Caco-2 (cell line): ENCODE data around the gene ABCB11. TPM values are rescaled to one million over a fixed set of nuclear protein-coding genes. Genes with fewer than 3 reads are reported as not detected.

Experiments used
- BruUV-seq: library from RNA; stranded (reverse); fragments of 400-500 nt; replicated peaks from 2 replicates; lab custom pipeline; 2021; lab: Mats Ljungman, UMichigan
- CTCF ChIA-PET: fragments of 300-600 bp; sonication (Branson Sonifier 250); formaldehyde crosslinking; loops from one replicate; lab custom pipeline; 2022; ENCODE audit warnings: antibody characterized with exemption; lab: Charles Lee
- POLR2A ChIA-PET: fragments of 300-600 bp; sonication (Branson Sonifier 250); formaldehyde crosslinking; loops from one replicate; lab custom pipeline; 2022; ENCODE audit warnings: antibody characterized with exemption; lab: Charles Lee
- DNase-seq, 2 experiments: peaks; one replicate each; pipeline versions ENCODE4 v3.0.0 to v3.0.0-alpha.2; 2020 to 2022
- H3K27me3 ChIP-seq: replicated peaks from 2 replicates; pipeline ENCODE4 v1.6.0; 2011; ENCODE audit warnings: low read length; ENCODE audit not compliant: control insufficient read depth, insufficient read depth
- H3K36me3 ChIP-seq: 2 replicates; pipeline ENCODE4 v1.5.1; 2011; ENCODE audit warnings: low read length; ENCODE audit not compliant: control insufficient read depth, insufficient read depth
- H3K4me1 ChIP-seq: fragments of 250-450 bp; sonication (Bioruptor Pico); 2 replicates; pipeline ENCODE4 v1.5.1; 2020; ENCODE audit warnings: mild to moderate bottlenecking
- H3K4me3 ChIP-seq: 2 replicates; pipeline ENCODE4 v1.5.1; 2011; ENCODE audit warnings: low read depth, mild to moderate bottlenecking, control low read depth, low read length
- H3K9me3 ChIP-seq: fragments of 250-450 bp; sonication (Bioruptor Pico); 2 replicates; pipeline ENCODE4 v1.5.1; 2020; ENCODE audit warnings: mild to moderate bottlenecking, moderate library complexity
- H3K27ac Mint-ChIP-seq: one replicate; pipeline ENCODE4 v1.8.0; 2022; ENCODE audit warnings: mixed read lengths; ENCODE audit not compliant: unreplicated experiment
- H3K27me3 Mint-ChIP-seq: one replicate; pipeline ENCODE4 v1.8.0; 2022; ENCODE audit warnings: mixed read lengths; ENCODE audit not compliant: insufficient read depth, unreplicated experiment
- H3K36me3 Mint-ChIP-seq: one replicate; pipeline ENCODE4 v1.8.0; 2022; ENCODE audit warnings: mild to moderate bottlenecking, mixed read lengths; ENCODE audit not compliant: insufficient read depth, unreplicated experiment
- H3K4me1 Mint-ChIP-seq: one replicate; pipeline ENCODE4 v1.8.0; 2022; ENCODE audit warnings: low read depth, mixed read lengths; ENCODE audit not compliant: unreplicated experiment
- H3K4me3 Mint-ChIP-seq: one replicate; pipeline ENCODE4 v1.8.0; 2022; ENCODE audit warnings: mild to moderate bottlenecking, moderate library complexity, mixed read lengths; ENCODE audit not compliant: unreplicated experiment
- H3K9me3 Mint-ChIP-seq: one replicate; pipeline ENCODE4 v1.8.0; 2022; ENCODE audit warnings: mixed read lengths; ENCODE audit not compliant: unreplicated experiment
- intact Hi-C: fragments of 100-400 bp; cut with micrococcal nuclease; formaldehyde crosslinking; loops from one replicate; pipeline ENCODE4 v1.10.0; 2022; ENCODE audit not compliant: unreplicated experiment
- total RNA-seq: library from RNA; stranded (reverse); gene quantifications from 2 replicates; pipeline ENCODE4 v1.2.3, GENCODE V29; 2022
- TF ChIP-seq, protein P1 (sequence below), 2 experiments: fragments of 200-600 bp in 1 of 2; IDR thresholded peaks; 1 replicate in 1 of 2; 2 replicates in 1 of 2; pipeline versions ENCODE4 v1.5.1 to v1.8.0; 2011 to 2022; ENCODE audit warnings: antibody characterized with exemption in 1 of 2, control low read depth in 1 of 2, inconsistent platforms in 1 of 2, low read depth in 1 of 2, low read length in 1 of 2, mild to moderate bottlenecking in 1 of 2, moderate library complexity in 1 of 2; ENCODE audit not compliant: insufficient read depth in 1 of 2, severe bottlenecking in 1 of 2, unreplicated experiment in 1 of 2

ABCB11 gene
- total RNA-seq, 1 experiment from 2014 or later = not detected

DNA sequence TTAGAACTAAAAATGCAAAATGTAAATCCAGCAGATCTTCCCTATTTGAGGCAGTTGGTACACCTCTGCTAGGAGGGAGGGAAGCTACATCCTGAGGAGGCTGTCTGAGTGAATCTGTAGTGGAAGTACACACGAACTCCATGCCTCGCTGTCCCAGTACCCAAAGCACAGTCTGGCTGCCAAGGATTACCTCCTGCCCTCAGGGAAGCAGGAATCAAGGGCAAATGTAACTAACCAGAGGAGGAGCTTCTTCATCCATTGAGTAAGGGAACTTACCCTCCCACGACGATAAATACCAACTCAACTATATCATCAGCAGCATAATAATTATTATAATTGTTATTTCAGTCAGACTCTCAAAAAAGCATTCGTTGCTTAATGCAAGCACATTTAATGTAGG, 40.3 kb upstream of the ABCB11 start:
- TF ChIP-seq, protein P1, sequence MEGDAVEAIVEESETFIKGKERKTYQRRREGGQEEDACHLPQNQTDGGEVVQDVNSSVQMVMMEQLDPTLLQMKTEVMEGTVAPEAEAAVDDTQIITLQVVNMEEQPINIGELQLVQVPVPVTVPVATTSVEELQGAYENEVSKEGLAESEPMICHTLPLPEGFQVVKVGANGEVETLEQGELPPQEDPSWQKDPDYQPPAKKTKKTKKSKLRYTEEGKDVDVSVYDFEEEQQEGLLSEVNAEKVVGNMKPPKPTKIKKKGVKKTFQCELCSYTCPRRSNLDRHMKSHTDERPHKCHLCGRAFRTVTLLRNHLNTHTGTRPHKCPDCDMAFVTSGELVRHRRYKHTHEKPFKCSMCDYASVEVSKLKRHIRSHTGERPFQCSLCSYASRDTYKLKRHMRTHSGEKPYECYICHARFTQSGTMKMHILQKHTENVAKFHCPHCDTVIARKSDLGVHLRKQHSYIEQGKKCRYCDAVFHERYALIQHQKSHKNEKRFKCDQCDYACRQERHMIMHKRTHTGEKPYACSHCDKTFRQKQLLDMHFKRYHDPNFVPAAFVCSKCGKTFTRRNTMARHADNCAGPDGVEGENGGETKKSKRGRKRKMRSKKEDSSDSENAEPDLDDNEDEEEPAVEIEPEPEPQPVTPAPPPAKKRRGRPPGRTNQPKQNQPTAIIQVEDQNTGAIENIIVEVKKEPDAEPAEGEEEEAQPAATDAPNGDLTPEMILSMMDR (IDR thresholded peaks at IDR 0.05; ENCODE audit: insufficient read depth in 1 of 2, low read depth in 1 of 2, low read length in 1 of 2, severe bottlenecking in 1 of 2, unreplicated experiment in 1 of 2) = no peak
- Histone ChIP-seq H3K27me3 (no peaks in the 10 kb centered on the region), H3K36me3 (no peaks in the 10 kb centered on the region), H3K4me3 (no peak overlapping the region), H3K4me1 (no peaks in the 10 kb centered on the region), H3K9me3 (no peaks in the 10 kb centered on the region)
- intact Hi-C loops = no loop called here
- Mint-ChIP-seq H3K27me3 (peaks cover 6% of the 10 kb centered on the region), H3K36me3 (no peaks in the 10 kb centered on the region), H3K27ac (no peak overlapping the region), H3K9me3 (no peaks in the 10 kb centered on the region), H3K4me1 (peaks cover 9% of the 10 kb centered on the region), H3K4me3 (no peak overlapping the region)
- BruUV-seq = no TSS peak
- DNase-seq = no peak
- ChIA-PET CTCF (no interaction called here), POLR2A (no interaction called here)

DNA sequence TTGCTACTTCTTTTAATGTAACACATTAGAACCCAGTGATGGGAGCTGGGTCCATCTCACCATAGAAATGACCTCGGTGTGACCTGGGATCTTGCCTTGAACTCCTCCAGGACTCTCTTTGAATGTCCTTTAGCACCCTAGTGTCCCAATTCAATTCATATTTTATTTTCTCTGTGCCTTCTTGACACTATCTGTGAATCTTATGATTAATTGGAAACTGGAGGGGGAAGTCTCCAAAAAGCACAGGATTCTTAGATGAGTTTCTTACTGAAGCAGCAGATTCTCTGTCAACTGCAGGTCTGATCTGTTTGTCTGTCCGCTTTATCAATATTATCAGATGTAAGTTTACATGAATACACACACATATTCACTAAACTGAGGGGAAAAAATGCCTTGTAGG, 38.7 kb upstream of the ABCB11 start:
- H3K4me3 ChIP-seq = no peak overlapping the region
- H3K9me3 ChIP-seq = no peaks in the 10 kb centered on the region
- TF ChIP-seq, protein P1 (IDR thresholded peaks at IDR 0.05; ENCODE audit: insufficient read depth in 1 of 2, low read depth in 1 of 2, low read length in 1 of 2, severe bottlenecking in 1 of 2, unreplicated experiment in 1 of 2) = no peak
- intact Hi-C loops = no loop called here
- H3K4me3 Mint-ChIP-seq = no peak overlapping the region
- H3K27ac Mint-ChIP-seq = no peak overlapping the region
- ChIA-PET CTCF (no interaction called here), POLR2A (no interaction called here)
- H3K27me3 Mint-ChIP-seq = no peaks in the 10 kb centered on the region
- H3K27me3 ChIP-seq = no peaks in the 10 kb centered on the region
- no peaks in the 10 kb centered on the region for H3K36me3 ChIP-seq
- H3K36me3 Mint-ChIP-seq = no peaks in the 10 kb centered on the region
- no peak for DNase-seq
- no peaks in the 10 kb centered on the region for H3K9me3 Mint-ChIP-seq
- no TSS peak for BruUV-seq
- H3K4me1 ChIP-seq = no peaks in the 10 kb centered on the region
- peaks cover 9% of the 10 kb centered on the region for H3K4me1 Mint-ChIP-seq

DNA sequence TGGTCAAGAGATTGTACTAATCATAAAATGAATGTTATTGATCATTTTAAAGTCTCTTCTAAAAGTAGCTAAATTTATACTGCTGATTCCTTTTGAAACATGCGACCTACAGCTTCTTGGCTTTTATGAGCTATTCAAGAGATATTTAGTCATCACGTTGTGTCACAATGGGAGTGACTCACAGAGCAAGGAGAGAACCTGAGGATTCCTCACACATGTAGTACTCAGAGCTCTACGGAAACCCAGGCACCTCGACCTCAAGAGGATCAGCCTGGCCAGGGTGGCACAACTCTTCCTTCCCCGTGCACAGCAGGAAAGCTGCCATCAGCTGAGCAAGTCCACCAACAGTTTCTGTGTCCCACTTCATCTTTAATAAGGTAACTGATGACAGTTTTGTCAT, 38.2 kb upstream of the ABCB11 start, which contains the start of gene DHRS9:
Gene DHRS9 (plus strand): TSS at position 223 of the 400 bp plus-strand sequence. CDS start 12,019 bp downstream, outside the sequence.
- no peaks in the 10 kb centered on the region for H3K27me3 ChIP-seq
- ChIA-PET CTCF (no interaction called here), POLR2A (no interaction called here)
- Mint-ChIP-seq H3K27ac (no peak within 1 kb of the TSS), H3K9me3 (no peaks in the 10 kb centered on the region), H3K36me3 (no peaks in the 10 kb centered on the region), H3K27me3 (no peaks in the 10 kb centered on the region), H3K4me1 (peaks cover 9% of the 10 kb centered on the region), H3K4me3 (no peak within 1 kb of the TSS)
- TF ChIP-seq, protein P1 (IDR thresholded peaks at IDR 0.05; ENCODE audit: insufficient read depth in 1 of 2, low read depth in 1 of 2, low read length in 1 of 2, severe bottlenecking in 1 of 2, unreplicated experiment in 1 of 2) = no peak
- H3K4me1 ChIP-seq = no peaks in the 10 kb centered on the region
- intact Hi-C loops = no loop called here
- DNase-seq = no peak
- no peaks in the 10 kb centered on the region for H3K36me3 ChIP-seq
- H3K4me3 ChIP-seq = no peak within 1 kb of the TSS
- H3K9me3 ChIP-seq = no peaks in the 10 kb centered on the region
- no TSS peak for BruUV-seq
